Motor neuron (in vitro differentiated cells): ENCODE data around the gene NRGN. TPM values are rescaled to one million over a fixed set of nuclear protein-coding genes. Genes with fewer than 3 reads are reported as not detected.
A peak's percentile ranks its signal among the peaks of the same experiment; 100 is the strongest.

Source experiments
- ATAC-seq, 8 experiments: fragments of 200-7000 bp; cut with Tn5 transposase; replicated peaks in 6 of 8; 2 replicates each; pipeline ENCODE4 v1.8.0; 2021; ENCODE audit warnings: mild to moderate bottlenecking in 8 of 8, moderate library complexity in 8 of 8
- H3K27ac ChIP-seq, 2 donors: fragments of 250-450 bp; sonication (Bioruptor Pico); 2 replicates each; pipeline ENCODE4 v1.9.0; 2021; ENCODE audit warnings: antibody characterized with exemption in 2 of 2, mild to moderate bottlenecking in 2 of 2, moderate library complexity in 1 of 2
- H3K4me1 ChIP-seq, 2 donors: fragments of 250-450 bp; sonication (Bioruptor Pico); replicated peaks in 1 of 2; 2 replicates each; pipeline ENCODE4 v1.6.1; 2021; ENCODE audit warnings: antibody characterized with exemption in 2 of 2, mild to moderate bottlenecking in 2 of 2, moderate library complexity in 1 of 2
- H3K4me3 ChIP-seq, 5 donors: fragments of 250-450 bp; sonication (Bioruptor Pico); 2 replicates each; pipeline ENCODE4 v1.9.0; 2021; ENCODE audit warnings: antibody characterized with exemption in 5 of 5, mild to moderate bottlenecking in 5 of 5, moderate library complexity in 4 of 5
- WGBS, 10 experiments: fragments of 450-650 bp; shearing (Covaris generic); methylation state at CpG; one replicate each; pipeline ENCODE4 v1.0.0; 2022; 5-methylcytosine and 5-hydroxymethylcytosine counted together
- in situ Hi-C, 9 experiments: fragments of 400-800 bp; cut with MboI; loops; one replicate each; pipeline ENCODE4 v1.15.0; 2021; ENCODE audit warnings: low sequenced_read_pairs in 9 of 9, low pct_unique_long_range_greater_than_20kb in 2 of 9; ENCODE audit not compliant: unreplicated experiment in 9 of 9
- total RNA-seq, 8 experiments: library from RNA; unstranded; fragments of 300-600 nt; gene quantifications; 2 replicates each; pipeline versions ENCODE4 v1.2.3 to v1.2.4, GENCODE V29; 2022

NRGN gene
- total RNA-seq, result 10 to 100 TPM in 3 of 8 experiments, 1 to 10 TPM in 2, under 1 TPM in 3; 0.49 to 34.2 (median 2.6) TPM

GRCh38 chr11:124739479-124740276 is at the start of gene NRGN:
Gene NRGN (plus strand): TSS chr11:124739942. CDS start chr11:124740085, 143 bp downstream.
- Histone ChIP-seq H3K27ac (no peak within 1 kb of the TSS), H3K4me1 (peaks cover 7 to 16% of the 10 kb centered on the region in 2 donors), H3K4me3 (peak within 1 kb of the TSS; percentile 45 to 67 (median 54))
- in situ Hi-C loops, result no loop called here
- 0 to 17% (median 0%) methylated on average over 2 to 10 of the region's 59 CpGs; no CpG with 5 or more reads in 7 of the 10 experiments for WGBS, 10 experiments
- ATAC-seq, result peak; percentile 89 to 99 (median 98)

GRCh38 chr11:124693142-124693541 is 46.6 kb upstream of the NRGN start:
- no peak for ATAC-seq
- WGBS, 10 experiments, result 52 to 100% (median 94%) methylated on average over 1 to 2 of the region's 2 CpGs; no CpG with 5 or more reads in 1 of the 10 experiments
- in situ Hi-C loops, result no loop called here
- Histone ChIP-seq H3K4me3 (no peak overlapping the region), H3K27ac (no peak overlapping the region), H3K4me1 (no peaks in the 10 kb centered on the region)

GRCh38 chr11:124699547-124699946 is 40.2 kb upstream of the NRGN start:
- in situ Hi-C loops, result no loop called here
- Histone ChIP-seq H3K27ac (no peak overlapping the region), H3K4me1 (no peaks in the 10 kb centered on the region), H3K4me3 (no peak overlapping the region)
- 0 to 100% (median 67%) methylated on average over 1 of the region's 1 CpG; no CpG with 5 or more reads in 3 of the 10 experiments for WGBS, 10 experiments
- peak in 4 of 8 experiments; percentile 38 to 79 (median 70) for ATAC-seq

DNA sequence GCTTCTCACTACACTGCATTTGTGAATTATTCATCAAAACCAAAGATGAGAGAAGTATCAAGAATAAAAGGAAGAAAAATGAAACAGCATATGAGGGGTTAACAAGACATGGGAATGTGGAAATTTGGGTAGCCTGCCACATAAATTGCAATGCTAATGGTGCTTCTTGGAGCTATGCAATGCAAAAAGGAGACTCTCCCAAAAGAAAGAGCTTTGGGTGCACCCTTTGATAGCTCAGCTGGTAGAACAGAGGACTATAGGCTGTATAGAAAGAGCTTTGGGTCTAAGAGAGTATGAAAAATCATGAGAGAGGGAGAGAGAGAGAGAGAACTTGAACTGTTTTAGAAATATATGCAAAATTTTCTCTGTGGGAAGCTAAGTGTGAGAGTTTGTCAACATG is 39.7 kb upstream of the NRGN start:
- no peaks in the 10 kb centered on the region for H3K4me1 ChIP-seq
- ATAC-seq, result peak in 3 of 8 experiments; percentile 88 to 98 (median 93)
- in situ Hi-C loops, result no loop called here
- H3K4me3 ChIP-seq, result no peak overlapping the region
- H3K27ac ChIP-seq, result no peak overlapping the region

- no peak overlapping the region for H3K4me3 ChIP-seq
- H3K4me1 ChIP-seq, result no peaks in the 10 kb centered on the region
- 47 to 100% (median 84%) methylated on average over 1 to 4 of the region's 4 CpGs; no CpG with 5 or more reads in 2 of the 10 experiments for WGBS, 10 experiments
- ATAC-seq, result peak in 3 of 8 experiments; percentile 66 to 70 (median 70)
- no peak overlapping the region for H3K27ac ChIP-seq
- in situ Hi-C loops, result no loop called here
Measured at GRCh38 chr11:124707829-124708228, 31.9 kb upstream of the NRGN start.

DNA sequence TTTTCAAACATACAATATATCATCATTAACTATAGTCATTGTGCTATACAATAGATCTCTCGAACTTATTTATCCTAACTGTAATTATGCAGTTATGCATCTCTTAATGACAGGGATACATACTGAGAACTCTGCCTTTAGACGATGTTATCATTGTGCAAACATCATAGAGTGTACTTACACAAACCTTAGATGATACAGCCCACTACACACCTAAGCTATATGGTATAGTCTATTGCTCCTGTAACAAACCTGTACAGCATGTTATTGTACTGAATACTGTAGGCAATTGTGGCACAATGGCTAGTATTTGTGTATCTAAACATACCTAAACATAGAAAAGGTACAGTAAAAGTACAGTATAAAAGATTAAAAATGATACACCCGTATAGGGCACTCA is 27.4 kb upstream of the NRGN start:
- no peak for ATAC-seq
- H3K4me1 ChIP-seq, result no peaks in the 10 kb centered on the region
- no peak overlapping the region for H3K27ac ChIP-seq
- 0 to 90% (median 60%) methylated on average over 1 to 3 of the region's 3 CpGs; no CpG with 5 or more reads in 1 of the 10 experiments for WGBS, 10 experiments
- H3K4me3 ChIP-seq, result no peak overlapping the region
- in situ Hi-C loops, result no loop called here

- in situ Hi-C loops, result no loop called here
- peaks cover 21 to 22% of the 10 kb centered on the region in 2 donors for H3K4me1 ChIP-seq
- H3K27ac ChIP-seq, result no peak overlapping the region
- 0 to 90% (median 78%) methylated on average over 1 to 3 of the region's 3 CpGs; no CpG with 5 or more reads in 3 of the 10 experiments for WGBS, 10 experiments
- H3K4me3 ChIP-seq, result no peak overlapping the region
- ATAC-seq, result peak in 1 of 8 experiments; percentile 50
Measured at GRCh38 chr11:124716591-124716990, 23.2 kb upstream of the NRGN start.

- peak in 1 of 8 experiments; percentile 15 for ATAC-seq
- Histone ChIP-seq H3K4me3 (no peak overlapping the region), H3K27ac (no peak overlapping the region), H3K4me1 (peaks cover 21 to 28% of the 10 kb centered on the region in 2 donors)
- 52 to 100% (median 72%) methylated on average over 1 to 6 of the region's 7 CpGs; no CpG with 5 or more reads in 1 of the 10 experiments for WGBS, 10 experiments
- in situ Hi-C loops, result no loop called here
Measured at GRCh38 chr11:124717421-124717785, 22.3 kb upstream of the NRGN start.

- WGBS, 10 experiments, result 0 to 39% (median 8%) methylated on average over 1 to 14 of the region's 45 CpGs; no CpG with 5 or more reads in 2 of the 10 experiments
- Histone ChIP-seq H3K4me3 (peak overlapping the region; percentile 16 to 31 (median 22)), H3K4me1 (peaks cover 21 to 28% of the 10 kb centered on the region in 2 donors), H3K27ac (no peak overlapping the region)
- in situ Hi-C loops, result no loop called here
- ATAC-seq, result peak; percentile 70 to 92 (median 80)
Measured at GRCh38 chr11:124717786-124718651, 21.7 kb upstream of the NRGN start.

DNA sequence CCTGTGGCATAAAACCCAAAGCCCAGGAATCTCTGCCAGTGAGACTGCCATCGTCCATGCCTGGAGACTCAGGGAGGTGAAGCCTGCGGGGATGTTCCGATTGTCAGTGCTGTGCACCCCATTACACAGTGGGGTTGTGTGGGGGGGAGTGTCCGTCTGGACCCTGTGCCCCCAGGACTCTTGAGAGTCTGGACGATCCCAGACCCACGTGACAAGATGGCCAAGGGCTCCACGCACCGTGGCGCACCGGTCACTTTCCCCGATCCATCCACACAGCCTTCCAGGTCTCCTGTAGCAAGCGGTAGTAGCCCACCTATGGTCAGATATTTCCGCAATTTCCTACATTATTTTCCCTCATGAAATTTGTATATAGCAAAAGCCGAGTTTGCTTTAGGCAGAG is 20.9 kb upstream of the NRGN start:
- 13 to 100% (median 52%) methylated on average over 1 to 10 of the region's 14 CpGs; no CpG with 5 or more reads in 3 of the 10 experiments for WGBS, 10 experiments

DNA sequence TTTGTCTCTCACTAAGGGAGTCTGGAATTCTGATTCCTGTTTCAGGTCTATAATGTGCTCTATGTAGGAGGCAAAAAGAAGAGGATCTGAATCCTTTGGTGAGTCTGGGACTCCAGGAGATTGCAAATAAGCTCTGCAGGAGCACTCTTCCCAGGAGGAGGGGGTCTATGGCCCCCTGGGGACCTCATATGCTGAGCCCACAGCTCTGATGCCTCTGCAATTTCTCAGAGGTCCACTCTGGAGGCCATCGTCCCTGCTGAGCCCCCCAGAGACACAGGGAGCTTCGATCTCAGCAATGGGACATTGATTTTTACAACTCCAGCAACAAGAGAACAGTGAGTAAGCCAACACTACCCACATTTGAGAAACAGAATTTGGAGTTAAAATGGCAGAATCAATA is 20.2 kb upstream of the NRGN start:
- Histone ChIP-seq H3K4me1 (peaks cover 27 to 35% of the 10 kb centered on the region in 2 donors), H3K4me3 (no peak overlapping the region), H3K27ac (no peak overlapping the region)
- peak in 2 of 8 experiments; percentile 21 to 52 for ATAC-seq
- 0 to 60% (median 35%) methylated on average over 1 to 2 of the region's 2 CpGs; no CpG with 5 or more reads in 4 of the 10 experiments for WGBS, 10 experiments
- in situ Hi-C loops, result no loop called here

More for the DNA sequence above, 20.9 kb upstream of the NRGN start:
- Histone ChIP-seq H3K4me3 (no peak overlapping the region), H3K4me1 (peaks cover 21 to 28% of the 10 kb centered on the region in 2 donors), H3K27ac (no peak overlapping the region)
- in situ Hi-C loops, result no loop called here
- peak in 1 of 8 experiments; percentile 9 for ATAC-seq

- in situ Hi-C loops, result no loop called here
- H3K4me1 ChIP-seq, result peaks cover 45 to 52% of the 10 kb centered on the region in 2 donors
- 0 to 83% (median 57%) methylated on average over 1 to 4 of the region's 6 CpGs; no CpG with 5 or more reads in 6 of the 10 experiments for WGBS, 10 experiments
- no peak overlapping the region for H3K4me3 ChIP-seq
- peak in 1 of 8 experiments; percentile 11 for ATAC-seq
- H3K27ac ChIP-seq, result no peak overlapping the region
Measured at GRCh38 chr11:124722176-124722575, 17.6 kb upstream of the NRGN start.
